ES-I3 (cell line): ENCODE data around the gene GALNTL6.

Source experiments
- H3K36me3 ChIP-seq: 2 replicates; pipeline ENCODE4 v1.6.1; 2013; ENCODE audit warnings: mild to moderate bottlenecking, low read length, control low read depth, moderate library complexity; ENCODE audit not compliant: insufficient read depth
- H3K4me1 ChIP-seq: 2 replicates; pipeline ENCODE4 v1.6.1; 2013; ENCODE audit warnings: mild to moderate bottlenecking, control low read depth, low read length; ENCODE audit not compliant: insufficient read depth
- H3K9ac ChIP-seq: 2 replicates; pipeline ENCODE4 v1.6.1; 2013; ENCODE audit warnings: low read depth, mild to moderate bottlenecking, low read length, moderate library complexity
- H3K9me3 ChIP-seq: 2 replicates; pipeline ENCODE4 v1.6.1; 2013; ENCODE audit warnings: mild to moderate bottlenecking, low read length, moderate library complexity; ENCODE audit not compliant: control insufficient read depth, insufficient read depth

Gene GALNTL6

GRCh38 chr4:172997217-172997609, 1184.0 kb downstream of the GALNTL6 start:
- Histone ChIP-seq H3K36me3 (no peaks in the 10 kb centered on the region), H3K9me3 (no peaks in the 10 kb centered on the region), H3K9ac (no peak overlapping the region), H3K4me1 (no peaks in the 10 kb centered on the region)

- no peak overlapping the region for H3K9ac ChIP-seq
- no peaks in the 10 kb centered on the region for H3K36me3 ChIP-seq
Observed at GRCh38 chr4:172997856-172998255, 1184.7 kb downstream of the GALNTL6 start.

GRCh38 chr4:172998527-172999469, 1185.6 kb downstream of the GALNTL6 start:
- no peak overlapping the region for H3K9ac ChIP-seq
- no peaks in the 10 kb centered on the region for H3K4me1 ChIP-seq
- H3K9me3 ChIP-seq, result no peaks in the 10 kb centered on the region

More at GRCh38 chr4:172997856-172998255, 1184.7 kb downstream of the GALNTL6 start:
- H3K9me3 ChIP-seq, result no peaks in the 10 kb centered on the region
- no peaks in the 10 kb centered on the region for H3K4me1 ChIP-seq

GRCh38 chr4:173001571-173001970, 1188.4 kb downstream of the GALNTL6 start:
- H3K9me3 ChIP-seq, result no peaks in the 10 kb centered on the region; the same call in 1 of the 2 replicates
- no peak overlapping the region for H3K9ac ChIP-seq
- no peaks in the 10 kb centered on the region for H3K36me3 ChIP-seq
- no peaks in the 10 kb centered on the region for H3K4me1 ChIP-seq

More at GRCh38 chr4:172998527-172999469, 1185.6 kb downstream of the GALNTL6 start:
- H3K36me3 ChIP-seq, result no peaks in the 10 kb centered on the region

- no peaks in the 10 kb centered on the region; the same call in 1 of the 2 replicates for H3K9me3 ChIP-seq
- no peaks in the 10 kb centered on the region for H3K36me3 ChIP-seq
- H3K9ac ChIP-seq, result no peak overlapping the region
- no peaks in the 10 kb centered on the region for H3K4me1 ChIP-seq
Observed at GRCh38 chr4:173002830-173003561, 1189.8 kb downstream of the GALNTL6 start.

- no peaks in the 10 kb centered on the region for H3K36me3 ChIP-seq
- no peak overlapping the region for H3K9ac ChIP-seq
- H3K4me1 ChIP-seq, result no peaks in the 10 kb centered on the region
- no peaks in the 10 kb centered on the region; the same call in 1 of the 2 replicates for H3K9me3 ChIP-seq
Observed at GRCh38 chr4:173005912-173006633, 1192.9 kb downstream of the GALNTL6 start.

- H3K9ac ChIP-seq, result no peak overlapping the region
- no peaks in the 10 kb centered on the region for H3K36me3 ChIP-seq
- no peaks in the 10 kb centered on the region; the same call in 1 of the 2 replicates for H3K9me3 ChIP-seq
- no peaks in the 10 kb centered on the region for H3K4me1 ChIP-seq
Observed at GRCh38 chr4:173008436-173008835, 1195.2 kb downstream of the GALNTL6 start.

- Histone ChIP-seq H3K36me3 (no peaks in the 10 kb centered on the region), H3K4me1 (no peaks in the 10 kb centered on the region), H3K9me3 (no peaks in the 10 kb centered on the region; the same call in 1 of the 2 replicates), H3K9ac (no peak overlapping the region)
Observed at GRCh38 chr4:173009129-173009823, 1196.1 kb downstream of the GALNTL6 start.

GRCh38 chr4:173012608-173013007, 1199.4 kb downstream of the GALNTL6 start:
- Histone ChIP-seq H3K36me3 (no peaks in the 10 kb centered on the region), H3K4me1 (0 out of 2 replicates have a peak, but pooled peaks cover 3% of the 10 kb centered on the region), H3K9ac (no peak overlapping the region), H3K9me3 (no peaks in the 10 kb centered on the region)

GRCh38 chr4:173013232-173013930, 1200.2 kb downstream of the GALNTL6 start:
- Histone ChIP-seq H3K9me3 (no peaks in the 10 kb centered on the region), H3K36me3 (no peaks in the 10 kb centered on the region), H3K9ac (no peak overlapping the region), H3K4me1 (0 out of 2 replicates have a peak, but pooled peaks cover 3% of the 10 kb centered on the region)

- Histone ChIP-seq H3K36me3 (no peaks in the 10 kb centered on the region), H3K9me3 (no peaks in the 10 kb centered on the region), H3K4me1 (0 out of 2 replicates have a peak, but pooled peaks cover 3% of the 10 kb centered on the region), H3K9ac (no peak overlapping the region)
Observed at GRCh38 chr4:173014113-173014558, 1200.9 kb downstream of the GALNTL6 start.

GRCh38 chr4:173014836-173015235, 1201.6 kb downstream of the GALNTL6 start:
- Histone ChIP-seq H3K4me1 (peaks cover 7% of the 10 kb centered on the region; the same call in 1 of the 2 replicates), H3K36me3 (no peaks in the 10 kb centered on the region), H3K9me3 (no peaks in the 10 kb centered on the region), H3K9ac (no peak overlapping the region)

- peaks cover 10% of the 10 kb centered on the region; the same call in 1 of the 2 replicates for H3K4me1 ChIP-seq
- no peaks in the 10 kb centered on the region for H3K9me3 ChIP-seq
- H3K36me3 ChIP-seq, result no peaks in the 10 kb centered on the region
- H3K9ac ChIP-seq, result no peak overlapping the region
Observed at GRCh38 chr4:173017802-173018201, 1204.6 kb downstream of the GALNTL6 start.
